Upper lobe of left lung (tissue), 4 donors: Measurements from ENCODE around the gene IMMP2L.

Experiments used
- EP300 ChIP-seq, 4 donors: sonication (generic); formaldehyde crosslinking; IDR thresholded peaks; one replicate each; pipeline ENCODE4 v1.5.1; 2017; ENCODE audit warnings: antibody characterized with exemption in 4 of 4, control low read depth in 2 of 4
- POLR2A ChIP-seq, 4 donors: fragments of 450-650 bp; IDR thresholded peaks; one replicate each; pipeline ENCODE4 v1.5.1; 2016 to 2017; ENCODE audit warnings: antibody characterized with exemption in 4 of 4, mild to moderate bottlenecking in 2 of 4
- POLR2AphosphoS5 ChIP-seq, 2 donors: sonication (generic); formaldehyde crosslinking; IDR thresholded peaks; one replicate each; pipeline ENCODE4 v1.5.1; 2017; ENCODE audit warnings: antibody characterized with exemption in 2 of 2
- TF ChIP-seq, protein P1 (sequence below), 6 experiments: fragments of 450-650 bp in 4 of 6; fragments of 200-600 bp in 2 of 6; sonication (generic) in 2 of 6; IDR thresholded peaks; one replicate each; pipeline ENCODE4 v1.5.1; 2016 to 2019; ENCODE audit warnings: antibody characterized with exemption in 6 of 6

DNA sequence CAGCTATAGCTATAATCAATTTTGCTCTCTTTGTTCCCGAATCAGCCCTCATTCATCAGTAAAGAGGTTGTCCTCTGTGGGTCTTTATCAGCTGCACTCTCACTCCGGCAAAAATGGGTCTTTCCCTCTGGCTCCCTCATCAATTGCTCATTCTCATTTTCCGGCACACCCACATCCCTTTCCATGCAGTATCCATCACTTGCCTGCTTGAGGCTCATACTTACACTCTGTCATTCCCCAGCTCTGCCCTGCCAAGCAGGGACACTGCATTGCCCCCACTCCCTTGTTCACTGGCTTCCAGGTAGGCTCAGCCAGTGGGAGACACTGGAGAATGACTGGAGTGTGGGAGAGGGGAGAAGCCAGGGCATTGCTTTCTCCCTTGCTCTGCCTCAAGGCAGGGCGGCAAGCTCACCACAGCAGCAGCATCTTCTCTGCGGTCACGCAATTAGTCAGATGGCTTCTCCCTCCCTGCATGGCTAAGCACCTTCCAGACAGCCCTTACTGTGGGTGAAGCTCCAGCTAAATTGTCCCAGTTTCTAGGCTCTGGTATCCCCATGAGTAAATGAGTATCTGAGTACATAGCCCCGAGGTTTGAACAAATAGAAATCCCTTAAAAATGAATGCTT lies 942.1 kb downstream of the IMMP2L start:
- TF ChIP-seq EP300 (IDR thresholded peaks at IDR 0.05), result no peak
- no peak for TF ChIP-seq POLR2AphosphoS5 (IDR thresholded peaks at IDR 0.05)
- TF ChIP-seq, protein P1, sequence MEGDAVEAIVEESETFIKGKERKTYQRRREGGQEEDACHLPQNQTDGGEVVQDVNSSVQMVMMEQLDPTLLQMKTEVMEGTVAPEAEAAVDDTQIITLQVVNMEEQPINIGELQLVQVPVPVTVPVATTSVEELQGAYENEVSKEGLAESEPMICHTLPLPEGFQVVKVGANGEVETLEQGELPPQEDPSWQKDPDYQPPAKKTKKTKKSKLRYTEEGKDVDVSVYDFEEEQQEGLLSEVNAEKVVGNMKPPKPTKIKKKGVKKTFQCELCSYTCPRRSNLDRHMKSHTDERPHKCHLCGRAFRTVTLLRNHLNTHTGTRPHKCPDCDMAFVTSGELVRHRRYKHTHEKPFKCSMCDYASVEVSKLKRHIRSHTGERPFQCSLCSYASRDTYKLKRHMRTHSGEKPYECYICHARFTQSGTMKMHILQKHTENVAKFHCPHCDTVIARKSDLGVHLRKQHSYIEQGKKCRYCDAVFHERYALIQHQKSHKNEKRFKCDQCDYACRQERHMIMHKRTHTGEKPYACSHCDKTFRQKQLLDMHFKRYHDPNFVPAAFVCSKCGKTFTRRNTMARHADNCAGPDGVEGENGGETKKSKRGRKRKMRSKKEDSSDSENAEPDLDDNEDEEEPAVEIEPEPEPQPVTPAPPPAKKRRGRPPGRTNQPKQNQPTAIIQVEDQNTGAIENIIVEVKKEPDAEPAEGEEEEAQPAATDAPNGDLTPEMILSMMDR (IDR thresholded peaks at IDR 0.05), result no peak
- TF ChIP-seq POLR2A (IDR thresholded peaks at IDR 0.05), result no peak
